Measurements from ENCODE around the gene COX5B. TPM values are rescaled to one million over a fixed set of nuclear protein-coding genes. Genes with fewer than 3 reads are reported as not detected.

Gene COX5B
- polyA plus RNA-seq, 1 donor from 2014 or later = 616 TPM

GRCh38 chr2:97653473-97653872 lies 7.6 kb downstream of the COX5B start:
- no peaks in the 10 kb centered on the region for H4K20me1 ChIP-seq (ENCODE audit: insufficient read depth)
- no peak overlapping the region for H3K4me3 ChIP-seq (ENCODE audit: low read length)
- H2AFZ ChIP-seq (ENCODE audit: low read depth, low read length) = no peak overlapping the region
- H3K36me3 ChIP-seq (ENCODE audit: insufficient read depth, low read length) = no peaks in the 10 kb centered on the region
- no peak overlapping the region for H3K4me2 ChIP-seq (ENCODE audit: low read length)
- H3K9me2 ChIP-seq (ENCODE audit: insufficient read depth, low read length) = no peaks in the 10 kb centered on the region
- H3K27me3 ChIP-seq (ENCODE audit: insufficient read depth, low read depth, low read length) = no peaks in the 10 kb centered on the region
- no peaks in the 10 kb centered on the region for H3F3A ChIP-seq (ENCODE audit: insufficient read depth, low read length, poor library complexity, severe bottlenecking)
- no peak for TF ChIP-seq EZH2 (IDR thresholded peaks at IDR 0.05; ENCODE audit: borderline replicate concordance, insufficient read depth, low read length, poor library complexity, severe bottlenecking)
- no peak for TF ChIP-seq RAD21 (conservative IDR thresholded peaks at IDR 0.05)
- TF ChIP-seq SMC3 (conservative IDR thresholded peaks at IDR 0.05; ENCODE audit: poor library complexity) = no peak
- H3K27ac ChIP-seq (ENCODE audit: low read length) = no peak overlapping the region
- no peaks in the 10 kb centered on the region for H3K79me2 ChIP-seq (replicated peaks; ENCODE audit: insufficient read depth, low read length)
- no peak overlapping the region for H3K9ac ChIP-seq (ENCODE audit: low read length)
- H3K9me3 ChIP-seq (ENCODE audit: low read length) = no peaks in the 10 kb centered on the region

GRCh38 chr2:97653874-97654273 lies 8.0 kb downstream of the COX5B start:
- Histone ChIP-seq H3K9ac (ENCODE audit: low read length) (no peak overlapping the region), H3K79me2 (replicated peaks; ENCODE audit: insufficient read depth, low read length) (no peaks in the 10 kb centered on the region), H3F3A (ENCODE audit: insufficient read depth, low read length, poor library complexity, severe bottlenecking) (no peaks in the 10 kb centered on the region), H3K9me2 (ENCODE audit: insufficient read depth, low read length) (no peaks in the 10 kb centered on the region), H3K4me2 (ENCODE audit: low read length) (no peak overlapping the region), H3K9me3 (ENCODE audit: low read length) (no peaks in the 10 kb centered on the region), H3K27me3 (ENCODE audit: insufficient read depth, low read depth, low read length) (no peaks in the 10 kb centered on the region), H3K36me3 (ENCODE audit: insufficient read depth, low read length) (no peaks in the 10 kb centered on the region), H4K20me1 (ENCODE audit: insufficient read depth) (no peaks in the 10 kb centered on the region), H2AFZ (ENCODE audit: low read depth, low read length) (no peak overlapping the region), H3K4me3 (ENCODE audit: low read length) (no peak overlapping the region), H3K27ac (ENCODE audit: low read length) (no peak overlapping the region)
- TF ChIP-seq REST (IDR thresholded peaks at IDR 0.05; ENCODE audit: borderline replicate concordance) (no peak), POLR2AphosphoS5 (IDR thresholded peaks at IDR 0.05) (no peak), TAF1 (IDR thresholded peaks at IDR 0.05; ENCODE audit: low read depth) (no peak), MXI1 (conservative IDR thresholded peaks at IDR 0.05; ENCODE audit: poor library complexity, severe bottlenecking) (no peak), CTCF (IDR thresholded peaks at IDR 0.05; ENCODE audit: poor library complexity, severe bottlenecking) (no peak), EP300 (conservative IDR thresholded peaks at IDR 0.05; ENCODE audit: poor library complexity, severe bottlenecking) (no peak), EZH2 (IDR thresholded peaks at IDR 0.05; ENCODE audit: borderline replicate concordance, insufficient read depth, low read length, poor library complexity, severe bottlenecking) (no peak), RAD21 (conservative IDR thresholded peaks at IDR 0.05) (no peak), SMC3 (conservative IDR thresholded peaks at IDR 0.05; ENCODE audit: poor library complexity) (no peak)

GRCh38 chr2:97654309-97654708 lies 8.4 kb downstream of the COX5B start:
- no peak overlapping the region for H3K4me3 ChIP-seq (ENCODE audit: low read length)
- no peaks in the 10 kb centered on the region for H3K79me2 ChIP-seq (replicated peaks; ENCODE audit: insufficient read depth, low read length)
- H3K9me2 ChIP-seq (ENCODE audit: insufficient read depth, low read length) = no peaks in the 10 kb centered on the region
- no peak overlapping the region for H3K27ac ChIP-seq (ENCODE audit: low read length)
- no peaks in the 10 kb centered on the region for H3K9me3 ChIP-seq (ENCODE audit: low read length)
- no peak overlapping the region for H3K9ac ChIP-seq (ENCODE audit: low read length)
- no peak overlapping the region for H3K4me2 ChIP-seq (ENCODE audit: low read length)
- no peaks in the 10 kb centered on the region for H3F3A ChIP-seq (ENCODE audit: insufficient read depth, low read length, poor library complexity, severe bottlenecking)
- TF ChIP-seq TAF1 (IDR thresholded peaks at IDR 0.05; ENCODE audit: low read depth) (no peak), MXI1 (conservative IDR thresholded peaks at IDR 0.05; ENCODE audit: poor library complexity, severe bottlenecking) (no peak), EZH2 (IDR thresholded peaks at IDR 0.05; ENCODE audit: borderline replicate concordance, insufficient read depth, low read length, poor library complexity, severe bottlenecking) (no peak), REST (IDR thresholded peaks at IDR 0.05; ENCODE audit: borderline replicate concordance) (no peak), POLR2AphosphoS5 (IDR thresholded peaks at IDR 0.05) (no peak), CTCF (IDR thresholded peaks at IDR 0.05; ENCODE audit: poor library complexity, severe bottlenecking) (no peak), RAD21 (conservative IDR thresholded peaks at IDR 0.05) (no peak), EP300 (conservative IDR thresholded peaks at IDR 0.05; ENCODE audit: poor library complexity, severe bottlenecking) (no peak)
- H3K27me3 ChIP-seq (ENCODE audit: insufficient read depth, low read depth, low read length) = no peaks in the 10 kb centered on the region
- H2AFZ ChIP-seq (ENCODE audit: low read depth, low read length) = no peak overlapping the region
- H3K36me3 ChIP-seq (ENCODE audit: insufficient read depth, low read length) = no peaks in the 10 kb centered on the region
- no peaks in the 10 kb centered on the region for H4K20me1 ChIP-seq (ENCODE audit: insufficient read depth)
